ENCODE measurements around the gene C9orf50. TPM values are rescaled to one million over a fixed set of nuclear protein-coding genes. Genes with fewer than 3 reads are reported as not detected.

C9orf50 gene
- total and polyA plus RNA-seq, 2 donors (not counting 3 experiments of a cell fraction or from before 2014, with no cell fraction given), result not detected

- no peak overlapping the region for H3K4me2 ChIP-seq (ENCODE audit: insufficient read depth, low read length)
- no peaks in the 10 kb centered on the region for H3K36me3 ChIP-seq (ENCODE audit: control insufficient read depth in 2 of 2, extremely low read depth in 1 of 2, insufficient read depth in 2 of 2, low read length in 2 of 2)
- H3K4me1 ChIP-seq (ENCODE audit: control insufficient read depth, extremely low read depth, insufficient read depth, low read length), result no peaks in the 10 kb centered on the region
- intact Hi-C loops (cut with micrococcal nuclease), result no loop called here
- H4K20me1 ChIP-seq (replicated peaks; ENCODE audit: control insufficient read depth, extremely low read depth, insufficient read depth, low read length), result no peaks in the 10 kb centered on the region
- no peak for TF ChIP-seq FOS (IDR thresholded peaks at IDR 0.05; ENCODE audit: borderline replicate concordance, insufficient read depth, low read length)
- no peak for TF ChIP-seq GATA2 (IDR thresholded peaks at IDR 0.05; ENCODE audit: insufficient read depth, insufficient read length, low read depth, low read length)
- no peak for TF ChIP-seq MAX (IDR thresholded peaks at IDR 0.05; ENCODE audit: insufficient read depth, insufficient read length)
- no peak for TF ChIP-seq POLR2A (IDR thresholded peaks at IDR 0.05; ENCODE audit: low read depth, low read length)
- TF ChIP-seq JUN (IDR thresholded peaks at IDR 0.05; ENCODE audit: borderline replicate concordance, insufficient read depth, insufficient read length, low read depth), result no peak
- no peak for TF ChIP-seq MYC (IDR thresholded peaks at IDR 0.05; ENCODE audit: low read depth, low read length)
- TF ChIP-seq, protein P1, sequence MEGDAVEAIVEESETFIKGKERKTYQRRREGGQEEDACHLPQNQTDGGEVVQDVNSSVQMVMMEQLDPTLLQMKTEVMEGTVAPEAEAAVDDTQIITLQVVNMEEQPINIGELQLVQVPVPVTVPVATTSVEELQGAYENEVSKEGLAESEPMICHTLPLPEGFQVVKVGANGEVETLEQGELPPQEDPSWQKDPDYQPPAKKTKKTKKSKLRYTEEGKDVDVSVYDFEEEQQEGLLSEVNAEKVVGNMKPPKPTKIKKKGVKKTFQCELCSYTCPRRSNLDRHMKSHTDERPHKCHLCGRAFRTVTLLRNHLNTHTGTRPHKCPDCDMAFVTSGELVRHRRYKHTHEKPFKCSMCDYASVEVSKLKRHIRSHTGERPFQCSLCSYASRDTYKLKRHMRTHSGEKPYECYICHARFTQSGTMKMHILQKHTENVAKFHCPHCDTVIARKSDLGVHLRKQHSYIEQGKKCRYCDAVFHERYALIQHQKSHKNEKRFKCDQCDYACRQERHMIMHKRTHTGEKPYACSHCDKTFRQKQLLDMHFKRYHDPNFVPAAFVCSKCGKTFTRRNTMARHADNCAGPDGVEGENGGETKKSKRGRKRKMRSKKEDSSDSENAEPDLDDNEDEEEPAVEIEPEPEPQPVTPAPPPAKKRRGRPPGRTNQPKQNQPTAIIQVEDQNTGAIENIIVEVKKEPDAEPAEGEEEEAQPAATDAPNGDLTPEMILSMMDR (IDR thresholded peaks at IDR 0.05; ENCODE audit: extremely low read depth in 1 of 2, insufficient read depth in 1 of 2, low read depth in 1 of 2, low read length in 2 of 2), result no peak
- no peak for TF ChIP-seq EZH2 (IDR thresholded peaks at IDR 0.05; ENCODE audit: borderline replicate concordance, low read depth, low read length, severe bottlenecking)
- TF ChIP-seq POLR2AphosphoS5 (IDR thresholded peaks at IDR 0.05; ENCODE audit: insufficient read depth, low read depth, low read length), result no peak
- no peak overlapping the region for H3K9ac ChIP-seq (replicated peaks; ENCODE audit: extremely low read depth, insufficient read depth, low read length)
- no peak overlapping the region for H3K27ac ChIP-seq (ENCODE audit: insufficient read depth, low read depth, low read length)
- no peaks in the 10 kb centered on the region for H3K9me1 ChIP-seq (replicated peaks; ENCODE audit: control insufficient read depth, extremely low read depth, insufficient read depth, low read length)
- POLR2A ChIA-PET, result no interaction called here
- dilution Hi-C loops (cut with MboI; ENCODE audit: extremely low pct_ligation_motif_present, low sequenced_read_pairs), result no loop called here
- H3K4me3 ChIP-seq (replicated peaks in 1 of 3; ENCODE audit: insufficient read depth in 1 of 3, low read depth in 1 of 3, low read length in 3 of 3), result no peak overlapping the region
- FAIRE-seq (no peak), DNase-seq (ENCODE audit: low read depth, low spot score) (no peak)
- peaks cover 0 to 3% of the 10 kb centered on the region in 2 experiments for H3K27me3 ChIP-seq (ENCODE audit: control insufficient read depth in 2 of 2, insufficient read depth in 2 of 2, low read length in 2 of 2)
- no peaks in the 10 kb centered on the region for H3K79me2 ChIP-seq (ENCODE audit: control insufficient read depth, insufficient read depth, low read length)
- H3K9me3 ChIP-seq (replicated peaks; ENCODE audit: control insufficient read depth, insufficient read depth, low read length), result no peaks in the 10 kb centered on the region
- CTCF ChIA-PET, result interaction anchor here (0.7 kb wide), 1 partner anchor 19 kb away, joined by 3 read pairs; no protein-coding TSS in a partner anchor
- H2AFZ ChIP-seq (ENCODE audit: low read depth, low read length), result no peak overlapping the region
- BruUV-seq (replicated peaks), result no TSS peak
Measured at GRCh38 chr9:129585352-129585751, 35.5 kb downstream of the C9orf50 start.
